ENCODE data around the gene MIB2.
"Not testable (repeated sequence)": the region's sequence is repeated elsewhere in the genome, so short reads cannot be mapped to it uniquely, and the experiment has no call there.

DNA sequence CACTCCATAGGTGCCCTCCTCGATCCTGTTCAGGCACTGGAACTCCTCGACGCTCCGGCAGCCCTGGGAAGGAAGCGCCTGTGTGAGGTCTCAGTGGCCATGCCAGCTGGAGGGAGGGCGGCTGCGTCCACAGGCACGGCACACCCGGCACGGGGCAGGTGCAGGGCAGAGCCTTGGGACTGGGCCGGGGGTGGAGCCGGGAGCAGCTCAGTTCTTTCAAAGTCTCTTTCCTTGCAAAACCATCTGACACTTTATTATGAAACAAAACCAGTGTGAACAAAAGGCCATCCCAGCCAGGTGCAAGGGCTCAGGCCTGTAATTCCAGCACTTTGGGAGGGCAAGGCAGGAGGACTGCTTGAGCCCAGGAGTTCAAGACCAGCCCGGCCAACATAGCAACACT is 23.2 kb downstream of the MIB2 start:
- TF ChIP-seq, protein P1, sequence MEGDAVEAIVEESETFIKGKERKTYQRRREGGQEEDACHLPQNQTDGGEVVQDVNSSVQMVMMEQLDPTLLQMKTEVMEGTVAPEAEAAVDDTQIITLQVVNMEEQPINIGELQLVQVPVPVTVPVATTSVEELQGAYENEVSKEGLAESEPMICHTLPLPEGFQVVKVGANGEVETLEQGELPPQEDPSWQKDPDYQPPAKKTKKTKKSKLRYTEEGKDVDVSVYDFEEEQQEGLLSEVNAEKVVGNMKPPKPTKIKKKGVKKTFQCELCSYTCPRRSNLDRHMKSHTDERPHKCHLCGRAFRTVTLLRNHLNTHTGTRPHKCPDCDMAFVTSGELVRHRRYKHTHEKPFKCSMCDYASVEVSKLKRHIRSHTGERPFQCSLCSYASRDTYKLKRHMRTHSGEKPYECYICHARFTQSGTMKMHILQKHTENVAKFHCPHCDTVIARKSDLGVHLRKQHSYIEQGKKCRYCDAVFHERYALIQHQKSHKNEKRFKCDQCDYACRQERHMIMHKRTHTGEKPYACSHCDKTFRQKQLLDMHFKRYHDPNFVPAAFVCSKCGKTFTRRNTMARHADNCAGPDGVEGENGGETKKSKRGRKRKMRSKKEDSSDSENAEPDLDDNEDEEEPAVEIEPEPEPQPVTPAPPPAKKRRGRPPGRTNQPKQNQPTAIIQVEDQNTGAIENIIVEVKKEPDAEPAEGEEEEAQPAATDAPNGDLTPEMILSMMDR (conservative IDR thresholded peaks at IDR 0.05; ENCODE audit: low read depth, low read length): not testable (repeated sequence)
- not testable (repeated sequence) for TF ChIP-seq EZH2 (IDR thresholded peaks at IDR 0.05; ENCODE audit: borderline replicate concordance, low read depth, low read length, poor library complexity, severe bottlenecking)
